Measurements from ENCODE around the gene CD320.
"Not testable (repeated sequence)": the region's sequence is repeated elsewhere in the genome, so short reads cannot be mapped to it uniquely, and the experiment has no call there.

CD320 gene

DNA sequence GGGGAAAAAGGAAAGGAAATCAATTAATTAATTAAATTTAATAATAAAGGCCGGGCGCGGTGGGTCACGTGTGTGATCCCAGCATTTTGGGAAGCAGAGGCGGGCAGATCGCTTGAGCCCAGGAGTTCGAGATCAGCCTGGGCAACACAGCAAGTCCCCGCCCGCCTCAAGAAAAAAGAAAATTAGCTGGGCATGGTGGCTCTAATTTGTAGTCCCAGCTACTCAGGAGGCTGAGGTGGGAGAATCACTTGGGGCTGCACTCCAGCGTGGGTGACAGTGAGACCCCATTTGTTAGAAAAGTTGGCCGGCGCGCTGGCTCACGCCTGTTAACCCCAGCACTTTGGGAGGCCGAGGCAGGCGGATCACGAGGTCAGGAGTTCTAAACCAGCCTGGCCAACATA is 733 bp upstream of the CD320 start:
- no peak for DNase-seq (ENCODE audit: low read depth)

- DNase-seq (ENCODE audit: low read depth) = no peak
Measured at GRCh38 chr19:8307400-8307964, 676 bp downstream of the CD320 start.

DNA sequence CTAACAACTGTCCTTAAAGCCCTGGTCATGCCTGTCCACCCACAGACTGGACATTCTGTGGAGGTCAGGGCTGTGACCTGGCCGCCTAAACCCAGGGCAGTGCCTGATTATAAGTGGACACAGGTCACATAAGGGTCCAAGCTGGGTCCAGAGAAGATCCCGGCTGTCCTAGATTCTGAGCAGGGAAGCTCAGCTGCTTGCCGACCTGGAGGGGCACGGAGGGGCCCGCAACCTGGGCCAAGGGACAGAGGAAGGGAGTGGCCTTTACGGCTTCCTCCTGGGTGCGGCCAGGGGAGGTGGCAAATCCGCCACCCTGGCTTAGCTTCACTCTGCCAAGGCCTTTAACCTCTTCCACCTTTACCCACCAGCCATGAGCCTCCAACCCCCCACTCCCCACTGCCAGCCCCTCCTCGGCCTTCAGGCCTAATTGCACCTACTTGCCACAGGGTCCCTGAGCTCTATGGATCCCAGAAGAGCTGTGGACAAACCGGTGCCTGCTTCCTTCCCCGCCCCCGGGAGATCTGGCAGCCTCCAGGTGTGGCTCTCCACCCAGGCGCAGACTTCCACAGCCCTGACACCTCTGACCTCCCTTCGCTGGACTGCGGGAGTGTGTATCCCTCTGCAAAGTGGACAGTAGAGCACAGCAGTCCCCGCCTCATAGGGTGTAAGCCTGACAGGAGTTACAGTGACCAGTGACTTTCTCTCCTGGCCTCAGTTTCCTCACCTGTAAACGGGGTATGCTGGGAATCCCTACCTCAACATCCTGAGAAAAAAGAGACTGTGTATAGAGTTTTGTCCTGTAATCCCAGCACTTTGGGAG is 1.7 kb downstream of the CD320 start:
- DNase-seq (ENCODE audit: low read depth) = no peak

DNA sequence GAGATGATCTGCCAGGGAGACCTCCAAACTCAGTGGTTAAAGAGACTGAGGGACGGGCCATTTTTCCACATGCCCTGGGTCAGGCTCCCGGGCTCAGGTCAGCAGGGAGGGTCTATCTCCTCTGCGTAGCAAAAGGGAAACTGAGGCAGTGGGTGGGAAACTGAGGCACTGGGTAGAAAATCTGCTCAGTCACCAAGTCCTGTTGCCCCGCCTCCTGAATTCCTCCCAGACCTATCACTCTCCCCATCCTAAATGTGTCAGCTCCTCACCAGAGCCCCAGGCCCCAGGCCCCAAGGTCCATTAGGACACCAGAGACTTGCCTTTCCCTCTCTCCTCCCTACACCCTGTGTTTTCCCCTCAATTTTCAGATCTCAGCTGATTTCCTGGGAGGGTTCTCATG is 2.4 kb downstream of the CD320 start:
- no peak for DNase-seq (ENCODE audit: low read depth)

DNA sequence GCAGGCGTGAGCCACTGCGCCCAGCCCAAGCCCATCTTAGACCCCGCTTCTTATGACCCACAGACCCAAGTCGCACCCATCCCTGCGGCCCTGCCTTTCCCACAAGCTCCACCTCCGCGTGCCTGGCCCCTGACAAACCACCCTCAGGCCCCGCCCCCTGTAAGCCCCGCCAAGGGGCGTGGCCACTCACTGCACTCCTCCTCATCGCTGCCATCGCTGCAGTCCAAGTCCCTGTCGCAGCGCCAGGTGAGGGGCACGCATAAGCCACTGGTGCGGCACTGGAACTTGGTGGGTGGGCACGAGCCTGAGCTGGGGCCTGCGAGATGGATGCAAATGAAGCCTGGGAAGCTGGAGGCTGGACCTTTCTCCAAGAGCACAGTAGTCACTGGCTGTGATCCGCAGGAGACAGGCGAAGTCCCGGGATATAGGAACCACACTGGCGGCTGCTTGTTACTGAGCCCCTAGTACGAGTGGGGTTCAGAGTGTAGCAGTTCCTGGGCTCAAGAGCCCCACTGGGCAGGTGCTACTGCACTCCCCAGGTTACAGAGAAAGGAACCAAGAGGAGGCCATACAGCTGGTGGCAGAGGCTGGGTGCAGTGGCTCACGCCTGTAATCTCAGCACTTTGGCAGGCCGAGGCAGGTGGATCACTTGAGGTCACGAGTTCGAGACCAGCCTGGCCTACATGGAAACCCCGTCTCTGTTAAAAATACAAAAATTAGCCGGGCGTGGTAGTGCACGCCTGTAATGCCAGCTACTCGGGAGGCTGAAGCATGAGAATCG is 3.1 kb downstream of the CD320 start:
- no peak for DNase-seq (ENCODE audit: low read depth)

- no peak for DNase-seq (ENCODE audit: low read depth)
Measured at GRCh38 chr19:8302734-8303133, 5.4 kb downstream of the CD320 start.

GRCh38 chr19:8302357-8302691 is 5.8 kb downstream of the CD320 start:
- DNase-seq (ENCODE audit: low read depth) = no peak

GRCh38 chr19:8291337-8291736 is 16.8 kb downstream of the CD320 start:
- DNase-seq (ENCODE audit: low read depth) = not testable (repeated sequence)

- DNase-seq (ENCODE audit: low read depth) = not testable (repeated sequence)
Measured at GRCh38 chr19:8276508-8276907, 31.6 kb downstream of the CD320 start.

DNA sequence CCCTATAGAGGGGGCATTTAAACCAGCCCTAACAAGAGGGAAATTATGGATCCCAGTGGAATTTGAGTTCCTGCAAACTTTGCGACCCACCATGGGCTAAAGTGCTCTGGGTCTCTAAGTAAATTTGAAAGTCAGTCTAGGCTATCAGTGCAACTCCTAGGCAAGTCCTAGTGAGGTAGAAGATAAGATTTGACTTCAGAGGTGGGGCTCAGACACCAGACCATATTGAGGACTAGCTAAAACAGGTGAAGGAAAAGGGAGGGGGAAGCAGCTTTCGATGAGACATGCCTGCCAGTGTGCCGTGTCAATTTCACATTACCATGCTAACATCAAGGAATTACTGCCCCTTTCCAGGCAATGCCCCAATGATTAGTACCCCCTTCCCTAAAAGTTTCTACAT is 38.4 kb downstream of the CD320 start:
- no peak for DNase-seq (ENCODE audit: low read depth)

- no peak for DNase-seq (ENCODE audit: low read depth)
Measured at GRCh38 chr19:8265872-8266271, 42.3 kb downstream of the CD320 start.

DNA sequence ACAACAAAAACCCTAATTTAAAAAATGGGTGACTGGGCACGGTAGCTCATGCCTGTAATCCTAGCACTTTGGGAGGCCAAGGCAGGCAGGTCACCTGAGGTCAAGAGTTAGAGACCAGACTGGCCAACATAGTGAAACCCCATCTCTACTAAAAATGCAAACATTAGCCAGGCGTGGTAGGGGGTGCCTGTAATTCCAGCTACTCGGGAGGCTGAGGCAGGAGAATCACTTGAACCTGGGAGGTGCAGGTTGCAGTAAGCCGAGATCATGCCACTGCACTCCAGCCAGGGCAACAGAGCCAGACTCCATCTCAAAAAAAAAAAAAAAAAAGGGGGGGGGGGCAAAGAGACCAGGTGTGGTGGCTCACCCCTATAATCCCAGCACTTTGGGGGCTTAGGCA is 43.9 kb downstream of the CD320 start:
- not testable (repeated sequence) for DNase-seq (ENCODE audit: low read depth)

DNA sequence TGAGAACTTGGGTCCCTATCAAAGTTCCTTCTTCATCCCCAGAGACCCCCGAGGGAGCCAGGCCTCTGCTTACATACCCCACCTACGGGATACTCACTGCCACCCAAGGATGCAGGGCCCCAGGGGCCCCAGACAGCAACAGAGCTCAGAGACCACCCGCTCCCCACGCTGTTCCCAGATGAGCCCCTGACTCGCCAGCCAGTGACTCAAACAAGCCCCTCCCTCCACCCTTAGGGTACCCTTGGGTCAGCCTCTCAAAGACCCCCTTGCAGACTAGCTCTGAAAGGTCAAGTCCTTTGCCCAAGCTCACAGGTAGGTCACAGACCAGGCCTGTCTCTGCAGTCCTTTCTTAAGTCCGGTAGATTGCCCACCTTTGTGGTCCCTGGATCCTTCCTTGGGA is 45.7 kb downstream of the CD320 start:
- DNase-seq (ENCODE audit: low read depth) = no peak

DNA sequence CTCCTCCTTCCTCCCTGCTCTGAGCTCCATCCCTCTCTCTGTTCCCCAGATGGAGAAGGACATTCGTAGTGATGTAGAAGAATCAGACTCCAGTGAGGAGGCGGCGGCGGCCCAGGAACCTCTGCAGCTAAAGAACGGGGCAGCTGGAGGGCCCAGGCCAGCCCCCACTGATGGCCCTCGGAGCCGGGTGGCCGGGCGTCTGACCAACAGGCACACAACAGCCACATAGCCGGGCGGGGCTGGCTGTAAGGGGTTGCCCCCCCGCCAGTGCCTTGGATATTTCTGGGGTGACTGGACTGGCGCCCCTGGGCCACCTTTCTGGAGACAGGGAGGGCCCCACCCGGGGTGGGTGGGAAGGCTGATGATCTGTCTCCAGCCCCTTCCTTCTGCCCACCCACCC is 46.3 kb downstream of the CD320 start:
- DNase-seq (ENCODE audit: low read depth) = no peak

- DNase-seq (ENCODE audit: low read depth) = no peak
Measured at GRCh38 chr19:8261347-8261746, 46.8 kb downstream of the CD320 start.

GRCh38 chr19:8259922-8260247 is 48.3 kb downstream of the CD320 start:
- DNase-seq (ENCODE audit: low read depth) = no peak

DNA sequence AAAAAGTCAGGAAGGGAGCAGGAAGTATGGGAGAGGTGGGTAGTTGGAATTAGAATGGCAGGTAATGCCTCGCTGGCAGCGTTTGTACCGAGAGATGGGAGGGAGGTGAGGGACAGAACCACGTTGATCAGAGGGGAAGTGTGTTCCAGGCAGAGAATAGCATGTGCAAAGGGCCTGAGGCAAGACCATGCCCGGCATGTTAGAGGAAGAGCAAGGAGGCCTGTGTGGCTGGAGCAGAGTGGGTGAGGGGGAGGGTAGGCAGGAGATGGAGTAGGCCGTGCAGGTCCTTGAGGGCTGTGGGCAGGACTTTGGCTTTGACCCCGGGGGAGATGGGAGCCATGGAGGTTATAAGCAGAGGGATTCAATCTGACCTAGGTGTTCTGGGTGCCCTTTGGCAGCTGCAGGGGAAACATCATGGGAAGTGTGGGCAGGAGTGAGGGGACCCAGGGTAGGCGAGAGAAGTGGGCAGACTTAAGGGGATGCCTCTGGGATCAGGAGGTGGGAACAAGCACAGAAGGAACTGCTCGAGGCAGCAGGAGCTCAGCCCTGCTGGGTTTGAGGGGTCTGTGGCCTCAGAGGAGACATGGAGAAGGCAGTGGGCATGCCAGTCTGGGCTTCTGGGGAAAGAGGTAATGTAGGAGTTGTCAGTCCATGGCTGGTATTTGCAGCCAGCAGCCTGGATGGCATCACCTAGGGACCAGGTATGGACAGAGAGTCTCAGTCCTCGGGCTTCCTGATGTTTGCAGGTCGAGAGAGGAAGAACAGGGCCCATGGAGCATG is 48.8 kb downstream of the CD320 start:
- DNase-seq (ENCODE audit: low read depth) = no peak

DNA sequence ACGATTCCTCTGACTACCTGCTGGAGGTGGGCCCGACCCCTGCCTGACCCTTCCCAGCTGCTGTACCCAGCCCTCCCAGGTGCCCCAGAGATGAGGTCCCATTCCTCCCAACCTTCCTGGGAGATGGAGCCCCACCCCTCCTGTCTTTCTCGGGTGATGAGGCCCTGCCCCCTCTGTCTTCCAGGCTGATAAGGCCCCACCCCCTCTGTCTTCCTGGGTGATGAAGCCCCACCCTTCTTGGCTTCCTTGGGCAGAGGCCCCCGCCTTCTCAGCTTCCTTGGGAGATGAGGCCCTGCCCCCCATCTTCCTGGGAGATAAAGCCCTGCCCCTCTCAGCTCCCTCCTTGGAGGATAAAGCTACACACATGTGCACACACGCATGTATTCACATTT is 51.1 kb downstream of the CD320 start:
- DNase-seq (ENCODE audit: low read depth) = no peak

DNA sequence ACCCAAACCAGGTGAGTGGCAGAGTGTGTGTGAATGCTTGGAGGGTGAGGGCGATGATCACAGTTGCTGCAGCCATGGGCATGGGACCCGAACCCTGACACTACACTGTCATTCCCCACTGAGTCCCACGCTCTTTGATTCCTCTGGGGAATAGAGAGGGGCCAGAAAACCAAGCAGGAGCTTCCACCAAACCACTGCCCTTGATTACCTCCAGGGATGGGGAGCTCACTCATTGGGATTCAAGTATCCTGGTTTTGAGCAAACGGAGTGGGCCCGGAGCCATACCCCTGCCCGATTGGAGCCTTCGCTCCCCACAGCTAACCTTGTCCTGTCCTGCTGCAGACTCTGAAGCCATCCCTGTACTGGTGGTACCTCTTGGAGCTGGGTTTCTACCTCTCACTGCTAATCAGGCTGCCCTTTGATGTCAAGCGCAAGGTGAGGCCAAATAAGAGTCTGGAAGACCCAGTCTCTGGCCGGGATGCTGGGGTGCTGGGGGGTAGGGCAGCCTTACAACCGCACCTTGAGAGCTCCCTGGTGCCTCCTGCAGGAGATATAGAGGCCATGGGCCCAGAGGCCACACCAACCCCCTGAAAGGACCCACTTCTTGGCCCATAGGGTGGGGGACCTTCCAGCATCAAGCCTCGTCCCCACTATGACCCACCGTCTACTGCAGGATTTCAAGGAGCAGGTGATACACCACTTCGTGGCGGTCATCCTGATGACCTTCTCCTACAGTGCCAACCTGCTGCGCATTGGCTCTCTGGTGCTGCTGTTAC is 51.7 kb downstream of the CD320 start:
- no peak for DNase-seq (ENCODE audit: low read depth)

DNA sequence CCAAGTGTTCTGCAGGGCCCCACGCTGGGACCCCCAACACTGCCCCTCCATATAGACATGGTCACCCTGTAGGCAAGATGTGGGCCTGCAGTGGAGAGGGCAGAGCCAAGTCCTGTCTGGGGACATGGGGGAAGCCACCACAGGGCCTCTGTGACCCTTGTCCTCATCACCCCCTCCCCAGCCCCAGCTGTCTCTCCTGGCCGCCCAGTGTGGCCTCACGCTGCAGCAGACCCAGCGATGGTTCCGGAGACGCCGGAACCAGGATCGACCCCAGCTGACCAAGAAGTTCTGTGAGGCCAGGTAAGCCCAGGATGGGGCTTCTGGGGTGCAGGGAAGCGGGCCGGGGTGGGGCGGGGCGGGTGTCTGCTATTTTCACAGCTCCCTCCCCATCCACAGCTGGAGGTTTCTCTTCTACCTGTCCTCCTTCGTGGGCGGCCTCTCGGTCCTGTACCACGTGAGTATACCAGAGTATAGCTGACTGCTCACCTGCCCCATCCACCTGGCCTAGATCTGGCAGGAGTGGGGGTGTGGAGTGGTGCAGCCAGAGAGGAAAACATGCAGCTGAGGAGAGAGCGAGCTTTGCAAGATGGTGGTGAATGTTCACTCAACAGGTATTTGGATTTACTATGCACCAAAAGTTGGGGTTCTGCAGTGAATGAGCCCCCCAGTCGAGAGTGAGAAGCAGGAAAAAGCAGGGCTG is 52.6 kb downstream of the CD320 start:
- no peak for DNase-seq (ENCODE audit: low read depth)

DNA sequence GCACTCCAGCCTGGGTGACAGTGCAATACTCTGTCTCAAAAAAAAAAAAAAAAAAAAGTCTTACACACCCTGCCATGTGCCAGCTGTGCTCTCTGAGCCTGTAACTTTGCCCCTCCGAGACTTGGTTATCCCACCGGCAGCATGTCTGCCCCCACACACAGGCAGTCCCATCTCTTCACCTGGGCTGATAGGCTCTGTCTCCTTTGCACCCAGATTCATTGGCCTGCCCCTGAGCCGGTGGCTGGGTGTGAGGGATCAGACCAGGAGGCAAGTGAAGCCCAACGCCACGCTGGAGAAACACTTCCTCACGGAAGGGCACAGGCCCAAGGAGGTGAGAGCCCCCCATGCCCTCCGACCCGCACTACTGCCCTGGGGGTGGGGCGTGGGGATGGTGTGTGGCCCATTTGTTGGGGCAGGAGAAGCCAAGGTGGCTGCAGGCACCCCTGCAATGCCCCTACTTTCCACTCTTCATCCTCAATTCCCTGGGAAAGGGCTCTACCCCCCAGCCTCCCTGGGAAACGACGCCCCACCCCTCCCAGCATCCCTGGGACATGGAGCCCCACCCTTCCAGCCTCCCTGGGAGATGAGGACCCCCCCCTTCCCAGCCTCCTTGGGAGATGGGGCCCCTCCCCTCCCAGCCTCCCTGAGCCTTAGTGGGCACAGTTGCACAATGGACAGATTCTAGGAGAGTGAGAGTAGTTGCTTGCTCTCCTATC is 53.7 kb downstream of the CD320 start:
- DNase-seq (ENCODE audit: low read depth) = no peak

Data from GM04504 (cell line).